ENCODE data around the gene E2F8. TPM values are rescaled to one million over a fixed set of nuclear protein-coding genes. Genes with fewer than 3 reads are reported as not detected.

The E2F8 gene
- total RNA-seq, 2 donors from 2014 or later, result 0.46 to 0.57 TPM

DNA sequence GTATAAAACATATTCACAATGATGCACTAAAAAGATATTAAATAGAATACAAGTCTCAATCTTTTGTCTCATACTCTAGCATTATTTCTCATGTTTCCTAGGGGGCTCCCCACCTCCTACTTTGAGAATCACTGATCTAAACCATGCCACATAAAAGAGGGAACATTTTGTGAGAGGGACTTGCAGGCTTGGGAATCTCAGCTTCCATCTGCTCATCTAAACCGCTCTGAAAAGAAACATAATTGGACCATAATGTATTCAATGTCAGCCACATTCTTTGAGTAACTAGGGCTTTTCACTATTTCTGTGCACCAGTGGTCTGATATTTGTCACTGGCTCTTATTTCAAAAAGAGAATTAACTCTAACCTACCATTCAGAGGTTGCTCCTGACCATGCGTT, 32.6 kb downstream of the E2F8 start:
- Histone ChIP-seq H3K9me3 (no peaks in the 10 kb centered on the region), H3K27ac (no peak overlapping the region), H3K36me3 (no peaks in the 10 kb centered on the region), H3K4me3 (no peak overlapping the region), H3K4me1 (replicated peaks) (no peaks in the 10 kb centered on the region), H3K27me3 (replicated peaks; ENCODE audit: insufficient read depth) (no peaks in the 10 kb centered on the region)
- no peak for DNase-seq (ENCODE audit: low spot score)
- TF ChIP-seq POLR2AphosphoS5 (IDR thresholded peaks at IDR 0.05), result no peak
- TF ChIP-seq, protein P1, sequence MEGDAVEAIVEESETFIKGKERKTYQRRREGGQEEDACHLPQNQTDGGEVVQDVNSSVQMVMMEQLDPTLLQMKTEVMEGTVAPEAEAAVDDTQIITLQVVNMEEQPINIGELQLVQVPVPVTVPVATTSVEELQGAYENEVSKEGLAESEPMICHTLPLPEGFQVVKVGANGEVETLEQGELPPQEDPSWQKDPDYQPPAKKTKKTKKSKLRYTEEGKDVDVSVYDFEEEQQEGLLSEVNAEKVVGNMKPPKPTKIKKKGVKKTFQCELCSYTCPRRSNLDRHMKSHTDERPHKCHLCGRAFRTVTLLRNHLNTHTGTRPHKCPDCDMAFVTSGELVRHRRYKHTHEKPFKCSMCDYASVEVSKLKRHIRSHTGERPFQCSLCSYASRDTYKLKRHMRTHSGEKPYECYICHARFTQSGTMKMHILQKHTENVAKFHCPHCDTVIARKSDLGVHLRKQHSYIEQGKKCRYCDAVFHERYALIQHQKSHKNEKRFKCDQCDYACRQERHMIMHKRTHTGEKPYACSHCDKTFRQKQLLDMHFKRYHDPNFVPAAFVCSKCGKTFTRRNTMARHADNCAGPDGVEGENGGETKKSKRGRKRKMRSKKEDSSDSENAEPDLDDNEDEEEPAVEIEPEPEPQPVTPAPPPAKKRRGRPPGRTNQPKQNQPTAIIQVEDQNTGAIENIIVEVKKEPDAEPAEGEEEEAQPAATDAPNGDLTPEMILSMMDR (IDR thresholded peaks at IDR 0.05), result no peak
- TF ChIP-seq POLR2A (IDR thresholded peaks at IDR 0.05), result no peak
- intact Hi-C loops (cut with DNase I), result no loop called here
- WGBS, result 82% methylated on average over 2 of the region's 2 CpGs

GRCh38 chr11:19204836-19205235, 35.9 kb downstream of the E2F8 start:
- Histone ChIP-seq H3K4me1 (replicated peaks) (no peaks in the 10 kb centered on the region), H3K27ac (no peak overlapping the region), H3K27me3 (replicated peaks; ENCODE audit: insufficient read depth) (no peaks in the 10 kb centered on the region), H3K4me3 (no peak overlapping the region), H3K36me3 (no peaks in the 10 kb centered on the region), H3K9me3 (no peaks in the 10 kb centered on the region)
- WGBS, result 98% methylated on average over 5 of the region's 5 CpGs
- no peak for TF ChIP-seq POLR2A (IDR thresholded peaks at IDR 0.05)
- TF ChIP-seq, protein P1 (IDR thresholded peaks at IDR 0.05), result no peak
- no peak for TF ChIP-seq POLR2AphosphoS5 (IDR thresholded peaks at IDR 0.05)
- intact Hi-C loops (cut with DNase I), result no loop called here
- no peak for DNase-seq (ENCODE audit: low spot score)

GRCh38 chr11:19201737-19202605, 38.8 kb downstream of the E2F8 start, which contains the start of gene CSRP3:
CSRP3 (minus strand) TSS chr11:19201983; CDS start chr11:19192448, 9,535 bp downstream.
- 94% methylated on average over 7 of the region's 7 CpGs for WGBS
- Histone ChIP-seq H3K27ac (no peak within 1 kb of the TSS), H3K4me3 (no peak within 1 kb of the TSS), H3K4me1 (replicated peaks) (no peaks in the 10 kb centered on the region), H3K27me3 (replicated peaks; ENCODE audit: insufficient read depth) (no peaks in the 10 kb centered on the region), H3K9me3 (no peaks in the 10 kb centered on the region), H3K36me3 (no peaks in the 10 kb centered on the region)
- TF ChIP-seq, protein P1 (IDR thresholded peaks at IDR 0.05), result no peak
- TF ChIP-seq POLR2A (IDR thresholded peaks at IDR 0.05) (no peak), POLR2AphosphoS5 (IDR thresholded peaks at IDR 0.05) (no peak)
- DNase-seq (ENCODE audit: low spot score), result no peak
- intact Hi-C loops (cut with DNase I), result no loop called here

GRCh38 chr11:19200410-19201201, 40.1 kb downstream of the E2F8 start:
- Histone ChIP-seq H3K27me3 (replicated peaks; ENCODE audit: insufficient read depth) (no peaks in the 10 kb centered on the region), H3K9me3 (no peaks in the 10 kb centered on the region), H3K4me1 (replicated peaks) (no peaks in the 10 kb centered on the region), H3K27ac (no peak overlapping the region), H3K36me3 (no peaks in the 10 kb centered on the region), H3K4me3 (no peak overlapping the region)
- no peak for DNase-seq (ENCODE audit: low spot score)
- 22% methylated on average over 6 of the region's 6 CpGs for WGBS
- intact Hi-C loops (cut with DNase I), result no loop called here
- TF ChIP-seq POLR2AphosphoS5 (IDR thresholded peaks at IDR 0.05) (no peak), POLR2A (IDR thresholded peaks at IDR 0.05) (no peak)

- Histone ChIP-seq H3K4me1 (replicated peaks) (no peaks in the 10 kb centered on the region), H3K9me3 (no peaks in the 10 kb centered on the region), H3K36me3 (no peaks in the 10 kb centered on the region), H3K27me3 (replicated peaks; ENCODE audit: insufficient read depth) (no peaks in the 10 kb centered on the region), H3K27ac (no peak overlapping the region), H3K4me3 (no peak overlapping the region)
- DNase-seq (ENCODE audit: low spot score), result no peak
- TF ChIP-seq POLR2A (IDR thresholded peaks at IDR 0.05) (no peak), POLR2AphosphoS5 (IDR thresholded peaks at IDR 0.05) (no peak)
- TF ChIP-seq, protein P1 (IDR thresholded peaks at IDR 0.05), result no peak
- 23% methylated on average over 3 of the region's 3 CpGs for WGBS
- intact Hi-C loops (cut with DNase I), result no loop called here
Measured at GRCh38 chr11:19199771-19200170, 41.0 kb downstream of the E2F8 start.

Measured in prostate gland (tissue), 2 donors.